Mucosa of gallbladder (tissue), 1 donor: ENCODE data around the gene LRRC8D. TPM values are rescaled to one million over a fixed set of nuclear protein-coding genes. Genes with fewer than 3 reads are reported as not detected.

Source experiments
- DNase-seq: peaks from one replicate; pipeline ENCODE4 v3.0.0-alpha.2; 2020; ENCODE audit warnings: low spot score
- total RNA-seq: library from RNA; stranded (reverse); gene quantifications from one replicate; pipeline ENCODE4 v1.2.1, GENCODE V29; 2021
- donor health status: DM: no; HTN: no; CAD: no.

The LRRC8D gene
- total RNA-seq, 1 donor from 2014 or later = 26.5 TPM

- DNase-seq = no peak
These were observed 119.0 kb downstream of the LRRC8D start for GRCh38 chr1:89939693-89940438.

- DNase-seq = no peak
These were observed 120.4 kb downstream of the LRRC8D start for GRCh38 chr1:89941110-89941766.

GRCh38 chr1:89942014-89942413, 121.2 kb downstream of the LRRC8D start:
- no peak for DNase-seq

- no peak for DNase-seq
These were observed 122.2 kb downstream of the LRRC8D start for GRCh38 chr1:89942825-89943658.

- DNase-seq = no peak
These were observed 123.3 kb downstream of the LRRC8D start for GRCh38 chr1:89943846-89944781.

- no peak for DNase-seq
These were observed 125.1 kb downstream of the LRRC8D start for GRCh38 chr1:89945852-89946476.

- no peak for DNase-seq
These were observed 125.7 kb downstream of the LRRC8D start for GRCh38 chr1:89946532-89946931.

- no peak for DNase-seq
These were observed 128.0 kb downstream of the LRRC8D start for GRCh38 chr1:89948722-89949345.

- peak; percentile 26 for DNase-seq
These were observed 129.3 kb downstream of the LRRC8D start for GRCh38 chr1:89949991-89950624.

- no peak for DNase-seq
These were observed 129.9 kb downstream of the LRRC8D start for GRCh38 chr1:89950703-89951102.

GRCh38 chr1:89951766-89952604, 131.2 kb downstream of the LRRC8D start:
- no peak for DNase-seq

GRCh38 chr1:89952605-89953130, 131.8 kb downstream of the LRRC8D start:
- no peak for DNase-seq

GRCh38 chr1:89953131-89953626, 132.3 kb downstream of the LRRC8D start:
- peak; percentile 28 for DNase-seq

- DNase-seq = no peak
These were observed 133.1 kb downstream of the LRRC8D start for GRCh38 chr1:89953929-89954328.

- no peak for DNase-seq
These were observed 133.6 kb downstream of the LRRC8D start for GRCh38 chr1:89954401-89954800.

GRCh38 chr1:89955311-89956205, 134.7 kb downstream of the LRRC8D start:
- DNase-seq = no peak

GRCh38 chr1:89957107-89957506, 136.3 kb downstream of the LRRC8D start:
- no peak for DNase-seq
